ENCODE data around the gene EAPP.
"Not testable (repeated sequence)": the region's sequence is repeated elsewhere in the genome, so short reads cannot be mapped to it uniquely, and the experiment has no call there.

DNA sequence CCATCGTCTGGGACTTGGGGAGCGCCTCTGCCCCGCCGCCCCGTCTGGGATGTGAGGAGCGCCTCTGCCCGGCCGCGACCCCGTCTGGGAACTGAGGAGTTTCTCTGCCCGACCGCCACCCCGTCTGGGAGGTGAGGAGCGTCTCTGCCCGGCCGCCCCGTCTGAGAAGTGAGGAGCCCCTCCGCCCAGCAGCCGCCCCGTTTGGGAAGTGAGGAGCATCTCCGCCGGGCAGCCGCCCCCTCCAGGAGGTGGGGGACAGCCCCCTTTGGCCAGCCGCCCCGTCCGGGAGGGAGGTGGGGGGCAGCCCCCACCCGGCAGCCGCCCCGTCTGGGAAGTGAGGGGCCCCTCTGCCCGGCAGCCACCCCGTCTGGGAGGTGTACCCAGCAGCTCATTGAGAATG is 63.5 kb downstream of the EAPP start:
- TF ChIP-seq, protein P1, sequence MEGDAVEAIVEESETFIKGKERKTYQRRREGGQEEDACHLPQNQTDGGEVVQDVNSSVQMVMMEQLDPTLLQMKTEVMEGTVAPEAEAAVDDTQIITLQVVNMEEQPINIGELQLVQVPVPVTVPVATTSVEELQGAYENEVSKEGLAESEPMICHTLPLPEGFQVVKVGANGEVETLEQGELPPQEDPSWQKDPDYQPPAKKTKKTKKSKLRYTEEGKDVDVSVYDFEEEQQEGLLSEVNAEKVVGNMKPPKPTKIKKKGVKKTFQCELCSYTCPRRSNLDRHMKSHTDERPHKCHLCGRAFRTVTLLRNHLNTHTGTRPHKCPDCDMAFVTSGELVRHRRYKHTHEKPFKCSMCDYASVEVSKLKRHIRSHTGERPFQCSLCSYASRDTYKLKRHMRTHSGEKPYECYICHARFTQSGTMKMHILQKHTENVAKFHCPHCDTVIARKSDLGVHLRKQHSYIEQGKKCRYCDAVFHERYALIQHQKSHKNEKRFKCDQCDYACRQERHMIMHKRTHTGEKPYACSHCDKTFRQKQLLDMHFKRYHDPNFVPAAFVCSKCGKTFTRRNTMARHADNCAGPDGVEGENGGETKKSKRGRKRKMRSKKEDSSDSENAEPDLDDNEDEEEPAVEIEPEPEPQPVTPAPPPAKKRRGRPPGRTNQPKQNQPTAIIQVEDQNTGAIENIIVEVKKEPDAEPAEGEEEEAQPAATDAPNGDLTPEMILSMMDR (conservative IDR thresholded peaks at IDR 0.05 in 1 of 2, IDR thresholded peaks at IDR 0.05 in 1 of 2; ENCODE audit: extremely low read depth in 1 of 2, insufficient read depth in 1 of 2, low read depth in 1 of 2, low read length in 2 of 2): not testable (repeated sequence)
- TF ChIP-seq EZH2 (IDR thresholded peaks at IDR 0.05; ENCODE audit: borderline replicate concordance, low read length): not testable (repeated sequence)

Data from mammary epithelial cell (primary cell).